PC-3 (cell line): ENCODE data around the gene KL. TPM values are rescaled to one million over a fixed set of nuclear protein-coding genes. Genes with fewer than 3 reads are reported as not detected.

Source experiments
- ATAC-seq: fragments of 200-7000 bp; cut with Tn5 transposase; 2 replicates; pipeline ENCODE4 v1.9.1; 2020; ENCODE audit warnings: mild to moderate bottlenecking, moderate library complexity
- BruUV-seq: library from RNA; stranded (reverse); fragments of 400-500 nt; replicated peaks from 2 replicates; lab custom pipeline; 2021; lab: Mats Ljungman, UMichigan
- CTCF ChIA-PET: fragments of 300-600 bp; sonication (Branson Sonifier 250); formaldehyde crosslinking; loops from one replicate; lab custom pipeline; 2022; ENCODE audit warnings: antibody characterized with exemption; lab: Charles Lee
- POLR2A ChIA-PET: fragments of 300-600 bp; sonication (Branson Sonifier 250); formaldehyde crosslinking; loops from one replicate; lab custom pipeline; 2022; ENCODE audit warnings: antibody characterized with exemption; ENCODE audit not compliant: unreplicated experiment; lab: Charles Lee
- DNase-seq: peaks from one replicate; pipeline ENCODE4 v3.0.0-alpha.2; 2015
- H2AFZ ChIP-seq: fragments of 300-600 bp; sonication (generic); 2 replicates; pipeline ENCODE4 v1.6.0; 2016; ENCODE audit warnings: antibody characterized with exemption, low read length
- H3F3A ChIP-seq: fragments of 300-600 bp; sonication (generic); one replicate; pipeline ENCODE4 v1.6.0; 2017; ENCODE audit warnings: antibody characterized with exemption, low read length, control low read depth, mild to moderate bottlenecking; ENCODE audit not compliant: unreplicated experiment
- H3K27ac ChIP-seq: fragments of 300-600 bp; sonication (generic); 2 replicates; pipeline ENCODE4 v1.5.1; 2016; ENCODE audit warnings: mild to moderate bottlenecking, low read length
- H3K27me3 ChIP-seq: fragments of 300-600 bp; sonication (generic); 2 replicates; pipeline ENCODE4 v1.6.1; 2016; ENCODE audit warnings: low read length, mixed read lengths
- H3K36me3 ChIP-seq: fragments of 300-600 bp; sonication (generic); 2 replicates; pipeline ENCODE4 v1.6.1; 2016; ENCODE audit warnings: low read depth, mixed run types, low read length, mixed read lengths
- H3K4me1 ChIP-seq: fragments of 300-600 bp; sonication (generic); 2 replicates; pipeline ENCODE4 v1.5.1; 2016; ENCODE audit warnings: low read length; ENCODE audit not compliant: insufficient read depth
- H3K4me2 ChIP-seq: fragments of 300-600 bp; sonication (generic); 2 replicates; pipeline ENCODE4 v1.6.0; 2016; ENCODE audit warnings: low read length
- H3K4me3 ChIP-seq: fragments of 300-600 bp; sonication (generic); 2 replicates; pipeline ENCODE4 v1.5.1; 2016; ENCODE audit warnings: mild to moderate bottlenecking, low read length, mixed read lengths
- H3K79me2 ChIP-seq: fragments of 300-600 bp; sonication (generic); 2 replicates; pipeline ENCODE4 v1.6.1; 2017; ENCODE audit warnings: low read length, mixed read lengths
- H3K9ac ChIP-seq: fragments of 300-600 bp; sonication (generic); 2 replicates; pipeline ENCODE4 v1.6.0; 2016; ENCODE audit warnings: mild to moderate bottlenecking, low read length
- H3K9me2 ChIP-seq: fragments of 300-600 bp; sonication (generic); replicated peaks from 2 replicates; pipeline ENCODE4 v1.6.1; 2016; ENCODE audit warnings: mixed run types, low read length, mixed read lengths
- H3K9me3 ChIP-seq: fragments of 300-600 bp; sonication (generic); 2 replicates; pipeline ENCODE4 v1.6.1; 2016; ENCODE audit warnings: low read length, mixed read lengths
- H4K20me1 ChIP-seq: fragments of 300-600 bp; sonication (generic); 2 replicates; pipeline ENCODE4 v1.6.1; 2016; ENCODE audit warnings: low read length, mixed read lengths
- EZH2 ChIP-seq: fragments of 300-600 bp; sonication (generic); IDR thresholded peaks from one replicate; pipeline ENCODE4 v1.6.1; 2017; ENCODE audit warnings: antibody characterized with exemption, mild to moderate bottlenecking, low read length; ENCODE audit not compliant: unreplicated experiment
- EZH2phosphoT487 ChIP-seq: fragments of 300-600 bp; sonication (generic); IDR thresholded peaks from 2 replicates; pipeline ENCODE4 v1.6.1; 2018; ENCODE audit warnings: mild to moderate bottlenecking, antibody characterized with exemption, low read length, borderline replicate concordance
- intact Hi-C: fragments of 100-400 bp; cut with micrococcal nuclease; formaldehyde crosslinking; loops from 2 replicates; pipeline ENCODE4 v1.9.0; 2023
- total RNA-seq: library from RNA; depleted of rRNA; stranded (reverse); fragments of >200 nt; gene quantifications from 2 replicates; pipeline ENCODE4 v1.2.3, GENCODE V29; 2014
- TF ChIP-seq, protein P1 (sequence below): fragments of 300-600 bp; sonication (generic); conservative IDR thresholded peaks from 2 replicates; pipeline ENCODE4 v1.5.1; 2017; ENCODE audit warnings: antibody characterized with exemption, low read depth, mild to moderate bottlenecking, low read length

Gene KL
- total RNA-seq, 1 experiment from 2014 or later, result 0.07 TPM

DNA sequence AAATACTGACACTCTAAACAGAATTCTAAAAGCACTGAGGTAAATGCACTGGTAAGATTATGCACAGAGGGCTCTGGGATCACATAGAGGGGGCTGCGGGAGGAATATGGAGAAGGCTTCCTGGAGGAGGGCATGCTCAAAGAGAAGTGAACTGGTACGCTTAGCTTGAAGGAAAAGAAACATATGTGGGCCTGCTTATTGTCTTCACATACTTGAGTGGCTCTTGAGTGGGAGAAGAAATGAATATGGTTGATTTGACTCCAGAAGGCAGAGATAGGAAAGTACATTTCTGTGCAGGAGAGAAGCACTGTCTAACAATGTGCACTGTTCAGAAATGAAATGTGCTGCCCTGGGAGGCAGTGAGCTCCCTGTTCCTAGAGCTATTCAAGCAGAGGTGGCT is 91.1 kb downstream of the KL start:
- BruUV-seq, result no TSS peak
- no peaks in the 10 kb centered on the region for H3K9me2 ChIP-seq
- ChIA-PET POLR2A (no interaction called here), CTCF (no interaction called here)
- no peak overlapping the region for H3K9ac ChIP-seq
- no peaks in the 10 kb centered on the region for H3K9me3 ChIP-seq
- no peak overlapping the region for H3K4me3 ChIP-seq
- TF ChIP-seq EZH2phosphoT487, result no peak
- TF ChIP-seq, protein P1, sequence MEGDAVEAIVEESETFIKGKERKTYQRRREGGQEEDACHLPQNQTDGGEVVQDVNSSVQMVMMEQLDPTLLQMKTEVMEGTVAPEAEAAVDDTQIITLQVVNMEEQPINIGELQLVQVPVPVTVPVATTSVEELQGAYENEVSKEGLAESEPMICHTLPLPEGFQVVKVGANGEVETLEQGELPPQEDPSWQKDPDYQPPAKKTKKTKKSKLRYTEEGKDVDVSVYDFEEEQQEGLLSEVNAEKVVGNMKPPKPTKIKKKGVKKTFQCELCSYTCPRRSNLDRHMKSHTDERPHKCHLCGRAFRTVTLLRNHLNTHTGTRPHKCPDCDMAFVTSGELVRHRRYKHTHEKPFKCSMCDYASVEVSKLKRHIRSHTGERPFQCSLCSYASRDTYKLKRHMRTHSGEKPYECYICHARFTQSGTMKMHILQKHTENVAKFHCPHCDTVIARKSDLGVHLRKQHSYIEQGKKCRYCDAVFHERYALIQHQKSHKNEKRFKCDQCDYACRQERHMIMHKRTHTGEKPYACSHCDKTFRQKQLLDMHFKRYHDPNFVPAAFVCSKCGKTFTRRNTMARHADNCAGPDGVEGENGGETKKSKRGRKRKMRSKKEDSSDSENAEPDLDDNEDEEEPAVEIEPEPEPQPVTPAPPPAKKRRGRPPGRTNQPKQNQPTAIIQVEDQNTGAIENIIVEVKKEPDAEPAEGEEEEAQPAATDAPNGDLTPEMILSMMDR, result no peak
- TF ChIP-seq EZH2, result no peak
- no peaks in the 10 kb centered on the region for H3F3A ChIP-seq
- H4K20me1 ChIP-seq, result no peaks in the 10 kb centered on the region
- DNase-seq (no peak), ATAC-seq (no peak)
- H3K79me2 ChIP-seq, result no peaks in the 10 kb centered on the region
- intact Hi-C loops, result no loop called here
- H3K4me1 ChIP-seq, result peaks cover 11% of the 10 kb centered on the region; the same call in 1 of the 2 replicates
- no peaks in the 10 kb centered on the region for H3K27me3 ChIP-seq
- no peak overlapping the region for H3K4me2 ChIP-seq
- peaks cover 35% of the 10 kb centered on the region for H3K36me3 ChIP-seq
- no peak overlapping the region for H3K27ac ChIP-seq
- H2AFZ ChIP-seq, result no peak overlapping the region

DNA sequence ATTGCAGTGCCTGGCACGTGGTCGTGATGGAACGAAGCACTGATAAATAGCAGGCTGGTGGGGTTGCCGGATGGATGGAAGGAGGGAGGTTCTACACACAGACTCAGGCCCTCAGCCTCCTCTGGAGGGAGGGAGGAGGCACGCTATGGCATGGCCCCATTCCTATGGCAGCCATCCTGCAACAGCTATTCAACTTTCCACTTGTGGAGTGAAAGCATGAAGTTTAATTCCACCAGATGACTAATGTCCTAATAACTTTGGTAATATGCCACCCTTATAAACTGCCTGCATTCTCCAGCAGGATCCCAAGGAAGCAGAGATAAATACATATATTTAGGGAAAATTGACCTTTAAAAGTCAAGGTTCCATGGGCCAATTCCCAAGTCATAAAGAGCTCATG is 92.4 kb downstream of the KL start:
- peak overlapping the region; percentile 22; the same call in 1 of the 2 replicates for H3K27ac ChIP-seq
- no peaks in the 10 kb centered on the region for H4K20me1 ChIP-seq
- H3K4me3 ChIP-seq, result no peak overlapping the region
- POLR2A ChIA-PET, result no interaction called here
- CTCF ChIA-PET, result no interaction called here
- no peaks in the 10 kb centered on the region for H3K27me3 ChIP-seq
- no peaks in the 10 kb centered on the region for H3F3A ChIP-seq
- intact Hi-C loops, result no loop called here
- TF ChIP-seq EZH2, result no peak
- TF ChIP-seq EZH2phosphoT487, result no peak
- TF ChIP-seq, protein P1, result no peak
- no peak overlapping the region for H3K4me2 ChIP-seq
- H3K36me3 ChIP-seq, result peaks cover 35% of the 10 kb centered on the region
- H3K4me1 ChIP-seq, result peaks cover 11% of the 10 kb centered on the region; the same call in 1 of the 2 replicates
- H2AFZ ChIP-seq, result no peak overlapping the region
- H3K9me3 ChIP-seq, result no peaks in the 10 kb centered on the region
- H3K79me2 ChIP-seq, result no peaks in the 10 kb centered on the region
- ATAC-seq (peak; percentile 55), DNase-seq (no peak)
- H3K9me2 ChIP-seq, result no peaks in the 10 kb centered on the region
- H3K9ac ChIP-seq, result no peak overlapping the region
- no TSS peak for BruUV-seq

DNA sequence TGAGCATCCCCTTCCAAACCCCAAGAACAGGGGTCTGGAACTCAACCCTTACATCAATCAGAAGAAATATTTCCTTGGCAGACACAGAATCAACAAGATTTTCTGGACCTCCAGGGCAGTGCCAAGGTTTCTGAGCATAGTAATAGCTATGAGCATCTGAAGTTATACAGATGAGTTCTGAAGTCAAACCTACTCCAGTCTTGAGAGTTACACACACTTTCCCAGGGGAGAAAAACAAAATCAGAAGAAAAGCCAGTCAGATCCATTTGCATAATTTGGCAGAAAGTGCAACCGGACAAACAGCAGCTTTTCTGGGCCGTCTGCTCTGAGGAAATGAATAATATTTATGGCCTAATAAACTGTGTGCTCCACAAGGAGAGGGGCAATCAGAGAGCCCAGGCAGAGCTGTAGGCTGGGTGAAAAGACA is 93.1 kb downstream of the KL start:
- H4K20me1 ChIP-seq, result no peaks in the 10 kb centered on the region
- H3K4me2 ChIP-seq, result no peak overlapping the region
- no TSS peak for BruUV-seq
- POLR2A ChIA-PET, result no interaction called here
- DNase-seq, result no peak
- no peaks in the 10 kb centered on the region for H3K27me3 ChIP-seq
- H3K9me3 ChIP-seq, result no peaks in the 10 kb centered on the region
- no peaks in the 10 kb centered on the region for H3K79me2 ChIP-seq
- TF ChIP-seq EZH2phosphoT487, result no peak
- TF ChIP-seq, protein P1, result no peak
- no peak for TF ChIP-seq EZH2
- intact Hi-C loops, result no loop called here
- peaks cover 37% of the 10 kb centered on the region for H3K36me3 ChIP-seq
- no peaks in the 10 kb centered on the region for H3K9me2 ChIP-seq
- peaks cover 11% of the 10 kb centered on the region; the same call in 1 of the 2 replicates for H3K4me1 ChIP-seq
- no peak overlapping the region for H2AFZ ChIP-seq
- H3F3A ChIP-seq, result no peaks in the 10 kb centered on the region
- peak overlapping the region; percentile 22 for H3K27ac ChIP-seq
- ATAC-seq, result peak; percentile 87
- CTCF ChIA-PET, result no interaction called here
- H3K4me3 ChIP-seq, result no peak overlapping the region
- no peak overlapping the region for H3K9ac ChIP-seq
